ENCODE data around the gene PIEZO2.
"Not testable (repeated sequence)": the region's sequence is repeated elsewhere in the genome, so short reads cannot be mapped to it uniquely, and the experiment has no call there.

Gene PIEZO2

DNA sequence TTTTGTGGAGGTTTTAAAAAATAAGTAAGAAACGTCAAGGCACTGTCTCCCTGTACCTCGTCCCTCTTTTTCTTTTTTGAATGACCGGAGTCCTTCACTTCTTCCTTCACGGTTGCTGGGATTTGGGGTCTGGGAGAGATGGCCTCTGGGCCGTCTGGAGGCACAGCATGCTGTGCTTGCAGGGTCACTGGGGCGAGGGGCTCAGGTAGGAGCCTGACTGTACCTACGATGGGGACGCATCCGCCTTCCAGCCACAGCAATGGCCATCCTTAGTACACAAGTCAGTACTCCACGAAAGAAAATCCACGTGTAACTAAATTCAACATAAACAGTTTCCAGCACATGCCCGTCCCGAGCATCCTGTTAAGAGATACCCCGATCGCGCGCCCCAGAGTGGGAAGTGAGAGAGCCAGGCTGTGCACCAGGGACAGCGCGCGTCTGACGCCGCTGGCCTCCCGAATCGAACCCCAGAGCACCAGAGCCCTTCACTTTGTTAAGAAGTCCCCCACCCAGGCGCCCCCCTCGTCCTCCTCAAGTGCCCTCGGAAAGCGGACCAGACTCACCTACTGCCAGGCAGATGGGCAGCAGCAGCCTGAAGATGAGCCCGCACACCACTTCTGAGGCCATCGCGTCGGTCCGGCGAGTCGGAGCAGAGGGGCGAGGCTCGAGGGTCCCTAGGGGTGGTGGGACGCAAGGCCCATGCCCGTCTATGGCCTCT, 1.2 kb downstream of the PIEZO2 start:
- TF ChIP-seq TAF1 (IDR thresholded peaks at IDR 0.05; ENCODE audit: borderline replicate concordance, low read depth, low read length), result no peak
- no peak for TF ChIP-seq POLR2A (IDR thresholded peaks at IDR 0.05; ENCODE audit: low read depth, low read length)
- TF ChIP-seq POLR2AphosphoS5 (IDR thresholded peaks at IDR 0.05; ENCODE audit: low read depth, low read length), result no peak
- DNase-seq (ENCODE audit: insufficient read length) (no peak), FAIRE-seq (no peak)

DNA sequence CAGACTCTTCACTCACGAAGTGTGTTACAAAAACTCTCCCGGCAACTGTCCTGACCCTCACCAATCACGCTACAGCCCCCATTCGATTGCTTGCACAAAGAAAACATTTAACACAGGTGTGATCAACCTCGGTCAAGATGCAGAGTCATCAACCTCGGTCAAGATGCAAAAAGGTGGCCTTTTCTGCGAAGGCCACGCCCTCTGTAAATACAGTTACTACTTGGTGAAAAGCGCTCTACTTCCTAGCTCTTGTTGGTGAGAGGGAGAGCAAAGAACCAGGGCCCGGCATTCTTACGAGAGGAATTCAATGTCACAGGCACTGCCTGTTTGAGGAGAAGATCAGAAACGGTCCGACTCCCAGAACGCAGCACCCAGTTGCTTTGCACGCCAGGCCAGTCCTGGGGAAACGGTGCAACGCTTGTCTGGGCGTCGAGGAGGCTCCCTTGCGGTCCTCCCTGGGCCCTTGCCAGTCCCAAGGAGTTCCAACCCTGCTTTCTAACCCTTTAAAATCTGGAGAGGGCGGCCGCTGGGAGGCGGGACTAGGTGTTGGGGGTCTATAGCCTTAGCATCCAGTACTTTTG, 1.9 kb downstream of the PIEZO2 start:
- no peak for DNase-seq (ENCODE audit: insufficient read length)
- TF ChIP-seq TAF1 (IDR thresholded peaks at IDR 0.05; ENCODE audit: borderline replicate concordance, low read depth, low read length) (no peak), POLR2A (IDR thresholded peaks at IDR 0.05; ENCODE audit: low read depth, low read length) (no peak), POLR2AphosphoS5 (IDR thresholded peaks at IDR 0.05; ENCODE audit: low read depth, low read length) (no peak)
- FAIRE-seq, result no peak

DNA sequence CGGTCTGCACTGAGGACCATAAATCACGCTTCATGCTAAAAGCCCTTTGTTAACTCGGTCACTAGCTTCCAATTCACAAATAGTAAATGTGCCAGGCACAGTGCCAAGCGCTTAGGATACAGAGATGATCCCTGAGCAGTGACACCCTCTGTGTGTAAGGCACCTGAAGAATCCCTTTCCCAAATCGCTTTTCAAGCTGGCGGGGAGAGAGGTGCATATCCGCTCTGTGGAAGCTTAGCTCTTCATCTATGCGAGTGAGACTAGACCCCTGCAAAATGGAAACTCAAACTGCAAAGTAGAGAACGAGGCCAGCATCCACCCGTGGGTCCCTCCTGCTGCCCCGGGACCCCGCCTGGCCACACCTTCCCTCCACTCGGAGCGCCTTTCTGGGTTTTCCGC, 2.4 kb downstream of the PIEZO2 start:
- no peak for DNase-seq (ENCODE audit: insufficient read length)
- TF ChIP-seq TAF1 (IDR thresholded peaks at IDR 0.05; ENCODE audit: borderline replicate concordance, low read depth, low read length) (no peak), POLR2AphosphoS5 (IDR thresholded peaks at IDR 0.05; ENCODE audit: low read depth, low read length) (no peak), POLR2A (IDR thresholded peaks at IDR 0.05; ENCODE audit: low read depth, low read length) (no peak)
- FAIRE-seq, result no peak

DNA sequence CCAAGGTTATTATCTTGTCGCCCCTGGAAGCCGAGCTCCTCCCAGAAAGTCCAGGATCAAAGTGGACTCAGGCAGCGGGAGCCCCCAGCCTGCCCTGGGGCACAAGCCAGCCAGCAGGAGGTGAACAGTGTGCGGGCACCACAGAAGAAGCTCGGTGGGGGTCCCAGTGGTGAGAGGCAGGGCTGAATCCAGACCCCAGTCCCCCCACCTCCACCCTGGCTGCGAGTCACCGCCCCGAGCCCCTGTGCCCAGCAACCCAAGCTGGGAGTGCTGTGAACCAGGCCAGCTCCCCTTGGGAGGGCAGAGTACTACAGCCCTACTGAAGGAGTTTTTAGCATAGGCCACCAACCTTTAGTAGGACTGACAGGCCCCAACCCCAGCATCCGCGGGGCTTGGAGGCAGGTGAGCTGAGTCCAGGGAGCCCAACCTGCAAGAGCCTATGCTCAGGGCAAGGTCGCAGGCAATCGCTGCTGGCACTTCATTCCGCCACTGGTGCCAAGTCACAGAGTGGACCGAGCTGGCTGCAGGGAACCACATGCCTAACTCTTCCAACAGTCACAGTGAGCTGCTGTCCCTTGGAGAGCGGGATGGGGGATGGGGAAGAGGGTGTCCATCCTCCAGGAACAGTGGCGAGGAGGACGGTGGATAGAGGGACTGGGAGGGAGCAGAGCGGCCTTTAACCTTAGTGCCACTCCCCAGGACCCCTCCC, 3.0 kb downstream of the PIEZO2 start:
- DNase-seq (ENCODE audit: insufficient read length) (no peak), FAIRE-seq (no peak)
- TF ChIP-seq POLR2AphosphoS5 (IDR thresholded peaks at IDR 0.05; ENCODE audit: low read depth, low read length) (no peak), TAF1 (IDR thresholded peaks at IDR 0.05; ENCODE audit: borderline replicate concordance, low read depth, low read length) (no peak), POLR2A (IDR thresholded peaks at IDR 0.05; ENCODE audit: low read depth, low read length) (no peak)

DNA sequence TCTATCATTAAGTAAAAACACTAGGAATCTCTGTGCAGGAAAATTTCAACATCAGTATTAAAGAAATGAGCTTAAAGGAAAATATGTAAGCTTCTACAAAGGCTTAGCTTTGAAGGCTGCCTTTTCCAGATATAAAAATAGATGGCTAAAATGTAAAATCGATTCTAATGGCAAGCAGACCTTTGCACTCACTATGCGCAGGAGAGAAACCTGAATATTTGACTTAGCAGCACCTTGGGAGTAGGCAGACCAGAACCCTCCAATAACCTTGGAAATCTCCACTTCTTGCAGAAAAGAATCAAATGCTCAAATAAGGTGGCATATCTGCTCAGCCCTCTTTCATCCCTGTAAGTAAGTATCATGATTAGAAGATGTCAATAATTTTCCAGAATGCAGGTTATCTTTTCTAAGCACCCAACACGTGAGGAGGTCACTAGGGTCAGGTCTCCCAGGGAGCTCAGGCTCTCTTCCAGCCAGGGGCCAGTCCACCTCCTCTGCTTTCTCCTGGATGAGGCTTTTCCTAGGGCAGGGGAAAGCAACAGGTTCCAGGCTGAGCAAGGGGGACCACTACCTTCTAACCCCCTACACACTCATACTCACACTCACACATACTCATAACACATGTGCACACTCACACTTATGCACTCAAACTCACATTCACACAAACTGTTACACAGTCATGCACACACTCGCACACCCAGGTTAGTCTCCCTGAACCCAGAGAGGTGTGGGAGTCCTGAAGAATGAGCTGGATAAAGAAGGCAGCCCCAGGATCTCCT, 3.8 kb downstream of the PIEZO2 start:
- no peak for FAIRE-seq
- TF ChIP-seq POLR2A (IDR thresholded peaks at IDR 0.05; ENCODE audit: low read depth, low read length), result no peak
- TF ChIP-seq POLR2AphosphoS5 (IDR thresholded peaks at IDR 0.05; ENCODE audit: low read depth, low read length), result no peak
- no peak for TF ChIP-seq TAF1 (IDR thresholded peaks at IDR 0.05; ENCODE audit: borderline replicate concordance, low read depth, low read length)
- DNase-seq (ENCODE audit: insufficient read length), result no peak

DNA sequence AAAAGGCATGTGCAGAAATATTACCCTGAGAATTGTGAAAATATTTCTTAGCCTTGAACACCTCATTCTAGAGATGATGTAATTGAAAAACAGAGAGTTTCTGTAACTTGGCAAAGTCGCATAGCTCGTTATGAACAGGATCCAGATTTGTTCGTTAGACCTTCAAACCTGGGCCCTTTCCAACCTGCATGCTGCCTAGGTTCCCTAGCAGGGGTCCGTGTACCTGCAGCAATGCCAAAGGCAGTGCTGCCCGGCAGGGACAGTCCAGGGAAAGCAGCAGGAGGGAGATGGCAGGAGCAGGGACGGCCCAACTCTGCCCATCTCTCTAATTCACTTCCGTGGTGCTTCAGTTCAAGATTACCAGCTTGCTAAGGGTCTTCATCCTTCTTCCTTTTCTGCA, 12.0 kb downstream of the PIEZO2 start:
- DNase-seq (ENCODE audit: insufficient read length) (no peak), FAIRE-seq (no peak)
- no peak for TF ChIP-seq POLR2A (IDR thresholded peaks at IDR 0.05; ENCODE audit: low read depth, low read length)
- no peak for TF ChIP-seq POLR2AphosphoS5 (IDR thresholded peaks at IDR 0.05; ENCODE audit: low read depth, low read length)
- no peak for TF ChIP-seq TAF1 (IDR thresholded peaks at IDR 0.05; ENCODE audit: borderline replicate concordance, low read depth, low read length)

DNA sequence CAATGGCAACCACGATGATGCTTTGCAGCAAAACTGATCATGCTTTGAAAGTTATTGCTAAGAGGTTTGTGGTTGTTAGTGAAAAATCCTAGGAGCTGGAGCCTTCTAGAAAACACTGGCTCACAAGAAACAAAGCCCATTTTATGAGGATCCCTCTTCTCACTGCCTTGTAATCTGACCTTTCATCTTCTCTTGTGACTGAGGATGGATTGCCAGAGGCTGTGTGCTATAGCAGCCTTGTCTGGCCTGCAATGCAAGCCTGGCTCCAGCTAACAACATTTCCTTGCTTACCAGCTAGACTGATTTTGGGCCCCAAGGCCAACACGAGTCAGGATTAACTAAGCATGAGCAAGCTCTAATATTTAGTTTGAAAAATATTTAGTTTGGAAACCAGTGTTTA, 13.1 kb downstream of the PIEZO2 start:
- FAIRE-seq (no peak), DNase-seq (ENCODE audit: insufficient read length) (no peak)

DNA sequence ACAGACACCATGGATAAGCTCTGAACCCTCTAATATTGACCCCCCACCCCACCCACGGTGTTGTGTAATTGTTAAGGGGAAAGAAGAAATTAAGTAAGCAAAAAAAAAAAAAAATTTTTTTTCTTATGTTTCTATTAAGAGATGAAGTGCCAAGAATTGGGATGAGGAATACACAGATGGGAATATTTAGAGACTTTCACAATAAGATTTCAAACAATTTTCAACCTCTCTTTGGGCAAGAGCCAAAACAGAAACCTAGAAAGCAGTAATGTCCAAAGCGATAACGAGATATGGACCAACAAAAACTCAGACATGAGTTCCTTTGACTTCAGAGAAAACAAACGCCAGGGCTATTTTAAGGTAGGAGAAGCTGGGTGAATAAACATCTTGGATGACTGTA, 14.4 kb downstream of the PIEZO2 start:
- TF ChIP-seq POLR2A (IDR thresholded peaks at IDR 0.05; ENCODE audit: low read depth, low read length), result no peak
- no peak for TF ChIP-seq POLR2AphosphoS5 (IDR thresholded peaks at IDR 0.05; ENCODE audit: low read depth, low read length)
- no peak for TF ChIP-seq TAF1 (IDR thresholded peaks at IDR 0.05; ENCODE audit: borderline replicate concordance, low read depth, low read length)
- no peak for DNase-seq (ENCODE audit: insufficient read length)
- FAIRE-seq, result no peak

More for the DNA sequence above, 13.1 kb downstream of the PIEZO2 start:
- TF ChIP-seq POLR2AphosphoS5 (IDR thresholded peaks at IDR 0.05; ENCODE audit: low read depth, low read length), result no peak
- no peak for TF ChIP-seq POLR2A (IDR thresholded peaks at IDR 0.05; ENCODE audit: low read depth, low read length)
- TF ChIP-seq TAF1 (IDR thresholded peaks at IDR 0.05; ENCODE audit: borderline replicate concordance, low read depth, low read length), result no peak

DNA sequence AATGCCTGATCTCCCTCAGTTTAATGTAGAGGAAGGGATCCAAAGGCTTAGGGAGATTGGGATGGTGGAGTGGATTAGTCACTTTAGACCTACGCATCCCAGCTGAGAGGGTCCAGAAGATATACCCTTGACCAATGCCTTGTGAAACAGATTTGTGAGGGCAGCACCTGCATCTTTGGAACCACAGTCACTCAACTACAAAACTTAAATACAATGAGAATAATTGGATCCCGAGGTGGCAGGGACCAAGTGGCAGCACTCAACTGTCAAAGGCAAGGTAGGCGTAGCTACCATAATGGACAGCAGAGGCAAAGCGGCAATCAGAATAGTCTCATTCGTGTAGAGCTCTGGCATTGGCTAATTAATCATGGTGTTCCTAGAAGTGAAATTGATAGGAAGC, 20.3 kb downstream of the PIEZO2 start:
- FAIRE-seq; DNase-seq (ENCODE audit: insufficient read length): not testable (repeated sequence)

DNA sequence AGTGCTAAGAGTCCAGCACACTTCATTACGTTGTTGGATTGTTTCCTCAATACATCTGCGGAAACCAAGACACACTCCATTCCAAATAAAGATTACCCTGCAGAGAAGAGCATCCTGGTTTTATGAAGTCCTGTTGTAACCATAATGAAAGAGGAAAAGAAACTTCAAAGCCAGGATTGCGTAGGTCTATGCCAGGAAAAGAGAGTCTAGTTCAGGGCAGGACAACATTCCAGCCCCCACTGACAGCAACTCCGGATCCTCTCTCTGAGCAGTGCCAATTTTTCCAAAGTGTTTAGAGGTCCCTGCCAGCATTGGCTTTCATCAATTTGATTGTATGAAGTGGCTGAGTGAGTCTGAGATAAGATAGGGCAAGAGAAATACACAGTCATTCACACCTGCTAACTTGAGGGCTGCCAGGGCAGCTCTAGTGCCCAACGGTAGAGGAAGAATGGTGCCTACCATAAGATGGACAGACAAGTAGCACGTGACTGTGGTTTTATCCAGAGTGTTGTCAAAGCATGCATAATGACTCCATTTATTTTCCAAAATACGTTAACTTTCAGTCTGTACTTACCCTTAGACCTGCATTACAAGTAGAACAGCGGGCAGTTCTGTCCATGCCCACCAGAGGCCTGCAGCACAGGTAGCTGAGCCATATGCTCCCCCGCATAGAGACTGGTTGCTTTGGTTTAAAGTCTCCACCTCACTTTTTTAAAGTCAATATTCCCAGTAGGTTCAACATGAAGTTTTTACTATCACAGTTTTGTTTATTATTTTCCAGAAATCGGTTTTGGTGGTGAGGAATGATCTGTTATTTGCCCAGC, 23.7 kb downstream of the PIEZO2 start:
- FAIRE-seq (no peak), DNase-seq (ENCODE audit: insufficient read length) (no peak)
- TF ChIP-seq POLR2A (IDR thresholded peaks at IDR 0.05; ENCODE audit: low read depth, low read length) (no peak), TAF1 (IDR thresholded peaks at IDR 0.05; ENCODE audit: borderline replicate concordance, low read depth, low read length) (no peak), POLR2AphosphoS5 (IDR thresholded peaks at IDR 0.05; ENCODE audit: low read depth, low read length) (no peak)

DNA sequence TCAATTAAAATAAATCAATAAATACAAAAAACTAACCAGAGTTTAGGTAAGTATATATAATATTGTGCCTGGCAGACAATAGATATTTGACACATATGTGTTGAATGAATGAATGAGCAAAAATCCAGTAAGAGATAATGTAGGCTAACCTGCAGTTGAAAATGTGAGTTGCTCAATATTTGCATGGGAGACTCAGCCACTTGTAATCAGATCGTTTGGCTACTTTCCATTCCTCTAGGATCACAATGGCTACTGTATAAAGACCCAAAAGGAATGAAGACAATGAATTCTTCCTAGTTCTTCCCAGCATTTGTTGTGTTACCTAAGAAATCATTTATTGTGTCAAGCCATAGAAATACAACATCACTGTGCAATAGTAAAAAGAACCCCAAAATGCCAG, 25.3 kb downstream of the PIEZO2 start:
- FAIRE-seq (no peak), DNase-seq (ENCODE audit: insufficient read length) (no peak)
- no peak for TF ChIP-seq TAF1 (IDR thresholded peaks at IDR 0.05; ENCODE audit: borderline replicate concordance, low read depth, low read length)
- no peak for TF ChIP-seq POLR2A (IDR thresholded peaks at IDR 0.05; ENCODE audit: low read depth, low read length)
- TF ChIP-seq POLR2AphosphoS5 (IDR thresholded peaks at IDR 0.05; ENCODE audit: low read depth, low read length), result no peak

Measured in GM12892 (cell line).